ENCODE data around the gene BSDC1.
A peak's percentile ranks its signal among the peaks of the same experiment; 100 is the strongest.
"Not testable (repeated sequence)": the region's sequence is repeated elsewhere in the genome, so short reads cannot be mapped to it uniquely, and the experiment has no call there.

Gene BSDC1

DNA sequence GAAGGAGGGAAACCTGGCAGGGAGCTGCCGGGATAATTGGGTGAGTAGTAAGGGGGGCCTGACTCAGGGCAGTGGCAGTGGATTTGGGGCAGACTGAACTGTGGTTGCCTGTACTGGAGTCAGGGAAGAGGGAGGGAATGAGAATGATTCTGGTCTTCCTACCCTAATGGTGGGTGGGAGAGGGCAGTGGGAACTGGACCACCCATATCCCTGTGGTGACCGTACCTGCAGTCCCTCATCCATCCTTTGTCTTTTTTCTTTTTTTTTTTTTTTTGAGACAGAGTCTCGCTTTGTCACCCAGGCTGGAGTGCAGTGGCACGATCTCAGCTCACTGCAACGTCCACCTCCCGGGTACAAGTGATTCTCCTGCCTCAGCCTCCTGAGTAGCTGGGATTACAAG, 38.5 kb downstream of the BSDC1 start:
- DNase-seq: not testable (repeated sequence)

DNA sequence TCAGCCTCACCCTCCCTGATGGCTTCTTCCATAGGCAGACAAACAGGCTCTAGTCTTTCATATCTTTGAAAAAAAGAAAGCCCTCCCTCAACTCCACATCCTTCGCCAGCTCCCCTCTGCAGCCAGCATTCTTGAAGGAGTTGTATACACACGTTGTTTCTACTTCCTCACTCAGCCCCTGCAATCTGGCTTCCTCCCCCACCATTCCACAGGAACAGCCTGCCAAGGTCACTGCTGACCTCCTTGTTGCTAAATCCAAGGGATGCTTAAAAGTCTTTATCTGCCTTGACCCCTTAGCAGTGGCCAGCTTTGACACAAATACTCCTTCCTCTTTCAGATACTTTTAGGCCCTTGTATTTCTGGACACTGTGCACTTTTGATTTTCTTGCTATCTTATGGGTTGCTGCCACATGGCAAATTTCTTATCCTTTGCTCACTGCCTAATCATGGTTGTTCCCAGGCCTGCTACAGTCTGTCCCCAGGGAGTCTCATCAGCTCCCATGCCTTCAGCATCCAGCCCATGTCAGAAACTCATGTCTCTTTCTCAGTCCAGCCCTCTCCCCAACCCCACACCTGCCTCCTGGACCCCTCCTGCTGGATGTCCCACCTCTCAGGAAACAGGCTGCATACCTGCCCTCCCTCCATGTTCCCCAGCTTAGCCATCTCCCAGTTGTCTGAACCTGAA, 40.2 kb downstream of the BSDC1 start:
- DNase-seq: no peak

DNA sequence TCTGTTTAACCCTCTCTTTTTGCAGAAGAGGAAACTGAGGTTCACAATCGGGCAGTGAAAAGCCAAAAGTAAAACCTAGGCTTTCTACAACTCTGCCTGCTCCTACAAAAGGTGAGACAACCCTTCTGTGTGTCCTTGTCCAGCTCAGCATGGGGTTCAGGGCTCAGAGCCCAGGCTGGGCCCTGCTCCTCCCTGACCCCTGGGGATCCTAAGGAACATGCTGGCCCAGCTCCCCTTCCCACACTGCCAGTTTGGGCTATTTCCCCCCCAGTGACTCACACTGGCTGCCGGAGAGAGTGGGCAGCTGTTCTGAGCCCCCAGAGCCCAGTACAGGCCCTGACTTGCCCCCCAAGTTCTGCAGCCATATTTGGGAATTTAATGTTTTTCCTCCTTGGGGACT, 40.8 kb downstream of the BSDC1 start:
- DNase-seq: no peak

DNA sequence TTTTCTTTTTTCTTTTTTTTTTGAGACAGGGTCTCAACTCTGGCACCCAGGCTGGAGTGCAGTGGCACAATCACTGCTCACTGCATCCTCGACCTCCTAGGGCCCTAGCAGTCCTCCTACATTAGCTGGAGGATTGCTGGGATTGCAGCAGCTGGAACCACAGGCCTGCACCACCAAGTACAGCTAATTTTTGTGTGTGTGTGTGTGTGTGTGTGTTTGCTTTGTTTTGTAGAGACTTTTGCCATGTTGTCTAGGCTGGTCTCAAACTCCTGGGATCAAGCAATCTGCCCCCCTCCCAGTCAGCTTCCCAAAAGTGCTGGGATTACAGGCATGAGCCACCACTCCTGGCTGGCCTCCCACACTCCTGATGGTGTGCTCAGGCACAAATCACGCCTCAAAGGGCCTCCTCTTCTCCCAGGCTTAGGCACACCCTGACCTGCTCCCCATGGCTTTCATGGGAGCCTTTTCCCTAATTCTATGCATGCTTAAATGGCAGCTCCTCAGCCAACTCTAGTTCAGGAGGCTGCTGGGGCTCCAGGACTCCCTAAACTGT, 41.3 kb downstream of the BSDC1 start:
- no peak for DNase-seq

DNA sequence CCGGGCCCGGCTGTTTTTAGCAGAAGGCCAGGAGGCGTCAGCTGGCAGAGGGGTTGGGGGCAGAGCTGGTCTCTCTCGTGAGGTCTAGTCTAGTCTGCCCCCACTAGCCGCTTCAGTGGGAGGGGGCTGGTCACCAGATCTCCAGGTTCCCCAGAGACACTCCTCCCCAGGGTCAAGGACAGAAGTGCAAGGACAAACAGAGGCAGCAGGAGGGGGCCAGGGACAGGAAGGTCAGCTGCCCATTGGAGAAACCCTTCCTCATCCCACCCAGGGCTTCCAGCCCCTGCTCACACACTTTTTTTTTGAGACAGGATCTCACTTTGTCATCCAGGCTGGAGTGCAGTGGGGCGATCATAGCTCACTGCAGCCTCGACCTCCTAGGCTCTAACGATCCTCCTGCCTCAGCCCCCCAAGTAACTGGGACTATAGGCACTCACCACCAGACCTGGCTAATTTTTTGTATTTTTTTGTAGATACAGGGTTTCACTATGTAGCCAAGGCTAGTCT, 41.9 kb downstream of the BSDC1 start:
- DNase-seq: no peak

DNA sequence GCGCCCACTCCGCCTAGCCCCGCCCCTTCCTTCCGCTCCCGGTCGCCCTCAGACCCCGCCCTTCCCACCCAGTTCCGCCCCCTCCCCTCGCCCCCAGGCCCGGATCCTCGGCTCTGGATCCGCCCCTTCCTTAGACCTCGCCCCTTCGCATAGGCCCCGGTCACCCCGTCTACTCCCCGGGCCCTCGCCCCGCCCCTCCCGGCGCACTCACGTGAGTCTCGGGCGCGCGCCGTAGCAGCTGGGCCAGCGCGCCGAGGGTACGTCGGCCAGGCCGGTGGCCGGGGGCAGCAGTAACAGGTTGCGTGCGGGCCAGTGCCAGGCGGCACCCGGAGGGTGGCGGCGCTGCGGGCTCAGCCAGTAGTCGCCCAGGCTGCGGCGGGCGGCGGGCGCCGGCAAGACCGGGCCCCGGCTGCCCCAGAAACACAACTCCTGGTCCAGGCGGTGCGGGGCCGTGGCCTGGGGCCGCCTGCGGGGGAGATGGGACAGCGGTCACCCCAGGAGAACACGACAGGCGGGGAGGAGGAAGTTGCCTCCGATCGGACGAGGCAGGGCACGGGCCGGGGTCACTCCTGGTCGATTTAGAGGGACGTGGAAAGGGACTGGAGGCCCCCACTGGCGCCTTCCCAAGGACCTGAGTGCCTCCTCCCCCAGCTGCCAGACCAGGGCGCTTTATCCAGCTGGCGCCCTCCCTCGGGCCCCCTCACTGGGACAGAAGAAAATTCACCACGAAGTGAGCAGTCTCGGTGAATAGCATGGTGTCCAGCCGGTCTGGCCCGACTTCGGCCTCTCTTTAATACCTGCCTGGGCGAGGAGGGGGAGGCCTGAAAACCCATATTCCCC, 42.6 kb downstream of the BSDC1 start:
- peak; percentile 79 for DNase-seq

DNA sequence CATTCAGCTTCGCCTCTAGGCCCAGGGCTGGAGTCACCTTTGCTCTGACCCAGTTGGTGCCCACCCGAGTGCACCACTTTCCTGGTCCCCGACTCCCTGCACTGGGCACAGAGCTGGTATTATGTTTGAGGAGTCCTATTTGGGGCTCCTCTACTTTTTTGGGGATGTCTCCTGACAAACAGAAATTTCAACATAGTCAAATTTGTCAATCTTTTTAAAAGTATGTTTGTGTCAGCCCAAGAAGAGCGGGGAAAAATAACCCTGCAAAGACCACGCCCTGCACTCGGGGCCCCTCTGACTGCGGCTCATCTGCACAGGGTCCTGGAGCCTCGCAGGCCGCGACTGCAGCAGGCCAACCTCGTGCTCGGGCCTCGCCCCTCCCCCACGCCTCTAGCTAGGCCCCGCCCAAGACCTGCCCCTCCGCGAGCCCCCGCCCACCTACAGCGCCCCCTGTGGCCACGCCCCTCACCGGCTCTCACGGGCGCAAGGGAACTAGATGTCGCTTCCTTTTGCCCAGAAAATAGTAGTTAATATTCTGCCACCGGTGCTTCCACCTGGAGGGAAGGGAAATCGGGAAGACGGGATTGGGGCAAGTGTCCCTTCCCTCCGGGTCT, 43.3 kb downstream of the BSDC1 start:
- peak; percentile 62 for DNase-seq

DNA sequence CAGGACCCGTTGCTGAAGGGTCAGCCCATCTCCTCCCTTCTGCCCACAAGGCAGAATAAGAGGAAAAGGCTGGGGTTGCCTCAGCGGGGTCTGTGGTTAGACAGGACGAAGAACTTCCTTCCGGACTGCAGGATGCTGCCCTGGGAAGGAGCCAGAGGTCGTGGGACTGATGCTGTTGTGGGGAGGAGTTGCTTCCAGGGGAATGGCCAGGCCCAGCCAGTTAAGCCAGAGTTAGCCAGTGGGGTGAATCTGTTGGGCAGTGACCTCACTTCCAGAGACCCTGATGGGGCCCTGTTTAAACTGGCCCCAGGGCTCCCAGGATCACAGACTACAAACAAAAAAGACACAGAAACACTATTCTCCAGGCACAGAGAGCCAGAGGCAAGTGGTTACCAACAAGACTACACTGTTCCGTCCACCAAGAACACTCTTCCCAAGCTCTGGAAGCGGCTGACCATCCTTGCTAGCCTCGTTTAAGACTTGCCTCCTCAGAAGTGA, 45.0 kb downstream of the BSDC1 start:
- DNase-seq: no peak

DNA sequence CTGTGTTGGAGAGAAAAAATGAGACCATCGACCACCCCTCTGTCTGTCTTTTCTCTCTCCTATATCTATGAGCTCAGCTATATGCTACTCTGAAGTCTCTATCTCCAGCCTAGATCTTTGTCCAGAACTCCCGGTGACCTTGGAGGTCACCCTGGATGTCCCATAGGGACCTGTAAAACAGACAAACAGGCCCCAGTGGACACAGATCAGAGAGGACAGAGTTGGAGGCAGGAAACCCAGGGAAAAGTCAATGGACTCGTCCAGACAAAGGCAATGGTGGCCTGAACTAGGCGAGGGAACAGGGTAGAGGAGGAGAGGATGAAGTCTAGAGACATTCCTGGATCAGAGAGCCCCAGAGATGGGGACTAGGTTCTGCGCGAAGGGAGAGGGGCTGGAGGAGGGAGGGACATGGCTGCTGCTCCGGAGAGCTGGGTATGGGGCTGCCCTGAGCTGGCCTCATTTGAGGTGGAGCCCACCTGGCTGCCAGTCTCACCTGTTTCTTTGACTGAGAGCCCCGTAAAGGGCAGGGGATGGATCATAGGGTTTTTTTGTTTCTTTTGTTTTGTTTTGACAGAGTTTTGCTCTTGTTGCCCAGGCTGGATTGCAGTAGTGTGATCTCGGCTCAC, 47.6 kb downstream of the BSDC1 start:
- no peak for DNase-seq

DNA sequence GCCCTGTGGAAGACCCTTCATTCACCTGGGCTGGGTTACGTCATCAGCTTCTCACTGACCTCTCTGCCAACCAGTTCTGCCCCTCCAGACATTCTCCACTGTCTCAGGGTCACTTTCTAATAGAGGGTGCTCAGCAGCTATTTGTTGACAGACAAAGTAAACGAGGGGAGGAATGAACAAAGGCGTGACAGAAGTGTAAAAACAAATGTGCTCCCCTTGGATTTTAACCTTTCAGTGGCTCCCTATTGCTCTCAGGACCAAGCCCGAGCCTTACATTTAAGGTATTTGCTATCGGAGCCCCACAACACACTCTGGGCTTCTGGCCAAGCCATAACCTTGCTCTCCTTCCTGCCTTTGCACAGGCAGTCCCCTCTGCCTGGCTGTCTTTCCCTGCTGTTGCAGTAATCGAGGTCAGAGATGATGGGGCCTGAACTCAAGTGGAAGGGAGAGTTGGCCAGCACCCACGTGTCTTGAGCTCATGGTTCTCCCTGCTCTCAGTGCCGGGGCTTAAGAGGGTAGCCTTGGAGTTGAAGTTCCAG, 48.9 kb downstream of the BSDC1 start:
- no peak for DNase-seq

DNA sequence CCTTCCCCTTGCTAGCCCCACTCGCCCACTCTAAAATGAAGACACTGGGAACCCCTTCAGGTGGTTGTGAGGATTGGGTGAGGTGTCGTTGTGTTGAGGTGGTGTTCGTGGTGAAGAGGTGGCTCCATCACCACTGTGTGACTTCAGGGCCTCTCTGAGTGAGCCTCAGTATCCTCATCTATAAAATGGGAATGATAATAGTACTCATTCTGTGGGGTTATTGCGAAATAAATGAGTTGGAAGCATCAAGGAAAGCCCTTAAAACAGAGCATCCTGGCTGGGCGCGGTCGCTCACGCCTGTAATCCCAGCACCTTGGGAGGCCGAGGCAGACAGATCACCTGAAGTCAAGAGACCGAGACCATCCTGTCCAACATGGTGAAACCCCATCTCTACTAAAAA, 51.5 kb downstream of the BSDC1 start:
- DNase-seq: no peak

DNA sequence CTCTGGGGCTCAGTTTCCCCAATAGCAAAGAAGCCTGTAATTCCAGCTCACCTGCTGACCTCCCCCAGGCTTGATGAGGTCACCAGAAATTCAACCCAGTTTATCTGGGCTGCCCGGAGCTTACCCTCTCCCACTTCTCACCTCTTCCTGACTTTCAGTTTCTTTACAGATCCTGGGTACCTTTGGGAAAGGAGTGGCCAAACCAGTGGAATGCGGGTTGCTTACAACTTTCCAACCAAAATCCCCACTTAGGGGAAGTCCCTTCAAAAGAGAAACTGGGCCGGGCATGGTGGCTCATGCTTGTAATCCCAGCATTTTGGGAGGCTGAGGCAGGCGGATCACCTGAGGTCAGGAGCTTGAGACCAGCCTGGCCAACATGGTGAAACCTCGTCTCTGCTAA, 52.3 kb downstream of the BSDC1 start:
- DNase-seq: no peak

DNA sequence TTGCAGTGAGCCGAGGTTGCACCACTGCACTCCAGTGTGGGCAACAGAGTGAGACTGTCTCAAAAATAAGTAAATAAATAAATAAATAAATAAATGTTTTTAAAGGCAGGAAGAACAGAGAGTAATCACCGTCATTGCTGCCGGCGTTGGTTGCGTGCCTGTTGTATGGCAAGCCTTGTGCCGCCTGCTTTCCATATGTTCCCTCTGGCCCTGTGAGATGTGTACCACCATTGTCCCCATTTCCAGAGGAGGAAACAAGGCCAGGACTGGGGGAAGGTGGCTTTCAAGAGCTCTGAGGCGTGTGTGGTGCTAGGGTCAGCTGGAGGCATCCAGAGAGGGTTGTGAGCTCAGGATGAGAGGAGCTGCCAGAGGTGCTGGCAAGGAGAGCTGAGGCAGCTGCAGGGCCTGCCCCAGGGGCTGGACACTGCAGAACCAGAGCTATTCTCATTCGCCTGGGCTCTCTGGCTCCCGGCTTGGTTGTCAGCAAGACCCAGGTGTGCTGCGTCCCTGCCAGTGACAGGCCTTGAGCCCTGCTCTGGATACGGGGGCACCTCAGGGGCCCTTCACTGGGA, 53.0 kb downstream of the BSDC1 start:
- no peak for DNase-seq

DNA sequence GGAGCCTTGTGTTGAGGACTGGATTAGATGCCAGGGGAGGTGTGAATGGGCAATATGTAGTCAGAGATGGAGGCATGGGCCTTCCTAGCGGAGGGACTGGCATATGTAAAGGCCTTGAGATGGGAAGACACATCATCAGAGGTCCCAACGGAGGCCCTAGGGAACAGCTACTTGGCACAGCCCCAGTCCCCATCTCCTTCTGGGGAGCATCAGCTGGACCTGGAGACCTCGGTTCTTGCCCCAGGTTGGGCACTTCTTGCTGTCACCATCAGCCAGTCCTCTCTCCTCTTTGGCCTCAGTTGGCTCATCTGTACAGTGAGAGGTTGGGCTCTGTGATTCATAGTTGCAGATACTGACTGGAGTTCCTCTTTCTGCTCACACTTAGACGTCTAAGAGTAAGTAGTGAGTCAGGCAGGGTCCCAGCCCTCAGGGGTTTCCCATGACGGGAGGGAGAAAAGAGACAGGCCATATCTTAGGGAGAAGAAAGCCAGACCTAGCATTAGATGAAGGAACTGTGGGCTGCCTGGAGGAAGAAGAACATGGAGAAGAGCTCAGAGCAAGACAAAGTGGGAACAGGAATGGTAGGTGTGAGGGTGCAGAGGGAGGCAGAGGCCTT, 54.8 kb downstream of the BSDC1 start:
- no peak for DNase-seq

DNA sequence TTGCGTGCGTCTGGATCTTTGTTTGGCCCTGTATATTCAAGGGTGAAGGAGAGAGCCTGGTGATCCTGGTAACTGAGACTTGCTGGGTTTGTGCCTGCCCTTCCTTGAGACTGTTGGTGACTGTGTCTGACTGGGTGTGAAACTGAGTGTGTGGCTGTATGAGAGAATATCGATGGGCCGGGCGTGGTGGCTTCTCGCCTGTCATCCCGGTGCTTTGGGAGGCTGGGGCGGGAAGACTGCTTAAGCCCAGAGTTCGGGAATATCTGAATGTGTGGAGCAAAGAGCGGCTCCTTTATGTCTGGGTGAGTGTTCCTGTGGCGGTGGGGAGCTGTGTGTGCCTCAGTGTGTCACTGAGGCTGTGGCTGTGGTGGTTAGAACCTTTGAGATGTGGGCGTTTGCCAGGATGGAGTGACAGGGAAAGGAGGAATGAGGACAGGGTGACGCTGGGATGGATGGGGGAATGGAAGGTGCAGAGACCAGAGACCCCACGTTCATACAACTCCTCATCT, 55.5 kb downstream of the BSDC1 start:
- no peak for DNase-seq

DNA sequence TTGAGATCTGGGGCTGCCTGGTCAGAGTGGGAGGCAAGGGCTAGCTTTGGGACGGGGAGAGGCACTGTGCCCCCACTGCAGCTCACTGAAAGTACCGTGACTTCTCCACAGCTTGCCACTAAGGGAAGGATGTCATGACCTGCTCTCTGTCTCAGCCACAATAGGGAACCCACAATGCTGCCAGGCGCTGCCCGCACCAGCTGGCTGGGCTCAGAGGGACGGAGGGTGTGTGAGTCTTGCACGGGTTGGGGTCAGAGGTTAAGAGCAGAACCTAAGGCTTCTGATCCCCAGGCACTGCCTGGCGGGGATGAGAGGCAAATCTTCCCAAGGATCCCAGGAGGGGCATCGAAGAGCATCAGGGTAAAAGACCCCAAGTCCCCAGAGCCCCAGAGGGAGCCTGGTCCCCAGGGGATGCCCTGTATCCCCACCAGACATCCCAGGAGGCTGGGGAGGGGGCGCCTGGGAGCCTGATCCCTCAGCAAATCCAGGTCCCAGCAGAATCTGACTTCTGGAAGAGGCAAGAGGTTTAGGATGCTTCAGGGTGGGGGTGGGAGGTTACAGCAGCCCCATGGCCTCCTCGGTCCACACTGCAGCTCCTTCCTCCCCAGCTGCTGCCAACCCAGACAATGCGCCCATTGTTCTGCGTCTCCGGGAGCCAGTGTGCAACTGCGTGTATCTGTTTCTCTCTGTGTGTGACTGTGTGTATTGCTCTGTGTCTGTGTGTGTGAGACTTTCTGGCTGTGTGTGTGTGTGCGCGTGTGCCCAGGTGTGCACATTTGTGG, 56.2 kb downstream of the BSDC1 start:
- no peak for DNase-seq

DNA sequence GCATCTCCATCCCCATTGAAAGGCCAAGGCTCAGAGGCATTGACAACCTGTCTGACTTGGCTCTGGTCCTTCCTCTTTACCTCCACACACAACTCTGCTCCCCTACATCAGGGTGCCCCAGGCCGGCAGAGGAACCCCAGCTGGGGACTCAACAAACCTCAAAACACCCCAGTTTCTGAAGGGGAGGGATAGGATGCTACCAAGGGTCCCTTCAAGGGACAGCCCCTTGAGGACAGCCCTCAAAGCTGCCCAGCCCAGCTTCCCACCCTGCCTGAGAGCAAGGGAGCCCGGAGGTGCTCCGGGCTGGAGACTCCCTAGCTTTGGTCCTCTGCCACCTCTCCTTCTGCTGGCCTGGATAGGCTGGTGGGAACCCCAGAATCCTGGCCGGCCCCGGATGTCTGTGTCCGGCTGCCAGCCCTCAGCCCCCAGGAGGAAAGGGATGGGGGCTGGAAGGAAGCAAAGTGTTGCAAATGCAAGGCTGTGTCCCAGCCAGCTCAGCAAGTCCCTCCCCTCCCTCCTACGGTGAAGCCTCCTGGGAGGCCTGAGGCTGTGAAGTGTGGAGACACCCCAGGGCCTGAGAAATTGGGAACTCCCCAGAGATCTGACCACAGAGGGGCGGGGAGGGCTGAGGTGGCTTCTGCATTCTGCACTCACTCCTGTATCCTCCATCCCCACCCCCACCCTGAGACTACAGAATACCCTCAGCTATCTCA, 57.1 kb downstream of the BSDC1 start:
- no peak for DNase-seq

DNA sequence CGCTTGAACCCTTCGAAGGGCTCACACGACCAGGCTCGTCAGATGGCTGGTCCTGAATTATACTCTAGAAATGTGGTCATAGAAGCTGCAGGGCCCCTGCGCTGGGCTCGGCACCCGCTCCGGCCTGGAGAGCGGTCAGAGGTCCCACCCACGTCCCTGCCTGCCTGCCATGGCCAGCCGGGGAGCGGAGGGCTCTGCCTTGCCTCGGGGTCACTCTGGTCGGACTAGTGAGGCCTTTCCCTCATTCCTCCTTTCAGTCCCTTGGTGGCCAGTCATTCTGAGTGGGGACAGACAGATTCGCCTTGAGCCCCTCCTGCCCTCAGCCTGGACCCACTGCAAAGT, 57.7 kb downstream of the BSDC1 start:
- DNase-seq: no peak

DNA sequence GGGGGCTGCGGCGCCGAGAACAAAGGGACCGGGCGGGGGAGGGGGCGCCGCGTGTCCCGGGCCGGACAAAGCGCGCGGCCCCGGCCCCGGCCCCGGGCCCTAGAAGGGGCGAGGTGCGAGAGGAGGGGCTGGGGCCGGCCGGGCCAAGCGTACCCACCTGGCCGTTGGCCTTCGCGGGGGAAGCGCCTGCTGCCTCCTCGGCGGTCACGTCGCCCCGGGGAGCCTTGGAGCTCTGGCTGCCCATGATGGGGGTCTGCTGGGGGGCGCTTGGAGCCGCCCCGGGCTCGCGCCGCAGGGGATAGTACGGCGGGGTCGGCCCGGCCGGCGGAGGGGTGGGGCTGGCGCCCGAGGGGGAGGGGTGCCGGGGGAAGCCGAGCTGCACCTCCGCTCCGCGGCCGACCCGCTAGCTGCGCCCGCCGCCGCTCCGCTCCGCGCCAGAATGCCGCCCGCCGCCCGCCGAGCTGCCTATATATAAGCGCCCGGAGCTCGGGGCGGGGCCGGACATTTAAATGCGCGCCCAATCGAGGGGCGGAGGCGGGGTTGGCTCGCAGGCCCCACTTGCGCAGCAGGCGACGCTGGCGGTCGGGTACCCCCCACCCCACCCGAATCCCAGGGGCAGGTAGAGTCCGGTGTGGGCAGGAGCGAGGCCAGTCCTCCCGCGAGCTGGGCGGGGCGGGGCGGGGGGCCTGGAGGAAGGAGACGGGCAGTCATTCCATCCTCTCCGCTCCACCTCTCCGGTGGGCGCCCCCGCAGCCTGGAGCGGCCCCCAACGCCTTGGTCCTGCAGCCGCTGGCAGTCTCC, 58.3 kb downstream of the BSDC1 start, which contains the start of gene MARCKSL1:
TSS of gene MARCKSL1 (minus strand) at position 444 of the 801 bp plus-strand sequence. CDS start at position 244, 200 bp downstream.
- peak; percentile 23 for DNase-seq
